Limb (tissue), 2 donors: Measurements from ENCODE around the gene ACTR3C.
A peak's percentile ranks its signal among the peaks of the same experiment; 100 is the strongest.
"Not testable (repeated sequence)": the region's sequence is repeated elsewhere in the genome, so short reads cannot be mapped to it uniquely, and the experiment has no call there.

Experiments
- DNase-seq, 2 donors: peaks; one replicate each; pipeline ENCODE4 v3.0.0-alpha.2; 2016; ENCODE audit errors: extremely low spot score in 2 of 2

Gene ACTR3C

GRCh38 chr7:150283608-150284007, 39.7 kb downstream of the ACTR3C start:
- not testable (repeated sequence) for DNase-seq

DNA sequence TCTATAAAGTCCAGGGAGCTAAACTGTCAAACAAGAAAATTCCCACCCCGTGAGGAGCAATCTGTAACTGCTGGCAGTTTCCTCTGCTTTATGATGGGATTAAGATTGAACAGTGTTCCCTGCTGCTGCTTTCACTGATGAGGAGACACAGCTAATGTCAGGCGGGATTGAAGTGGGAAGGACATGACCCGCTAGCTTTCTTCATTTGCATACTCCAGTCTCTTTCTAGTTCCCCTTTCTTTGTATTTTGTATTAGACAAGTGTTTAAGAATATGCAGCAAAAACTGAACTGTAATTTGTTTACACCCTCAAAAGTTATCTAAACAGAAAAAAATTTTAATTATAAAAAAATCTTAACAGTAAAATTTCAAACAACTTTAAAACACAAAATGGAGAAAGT, 40.2 kb downstream of the ACTR3C start:
- DNase-seq, result not testable (repeated sequence)

DNA sequence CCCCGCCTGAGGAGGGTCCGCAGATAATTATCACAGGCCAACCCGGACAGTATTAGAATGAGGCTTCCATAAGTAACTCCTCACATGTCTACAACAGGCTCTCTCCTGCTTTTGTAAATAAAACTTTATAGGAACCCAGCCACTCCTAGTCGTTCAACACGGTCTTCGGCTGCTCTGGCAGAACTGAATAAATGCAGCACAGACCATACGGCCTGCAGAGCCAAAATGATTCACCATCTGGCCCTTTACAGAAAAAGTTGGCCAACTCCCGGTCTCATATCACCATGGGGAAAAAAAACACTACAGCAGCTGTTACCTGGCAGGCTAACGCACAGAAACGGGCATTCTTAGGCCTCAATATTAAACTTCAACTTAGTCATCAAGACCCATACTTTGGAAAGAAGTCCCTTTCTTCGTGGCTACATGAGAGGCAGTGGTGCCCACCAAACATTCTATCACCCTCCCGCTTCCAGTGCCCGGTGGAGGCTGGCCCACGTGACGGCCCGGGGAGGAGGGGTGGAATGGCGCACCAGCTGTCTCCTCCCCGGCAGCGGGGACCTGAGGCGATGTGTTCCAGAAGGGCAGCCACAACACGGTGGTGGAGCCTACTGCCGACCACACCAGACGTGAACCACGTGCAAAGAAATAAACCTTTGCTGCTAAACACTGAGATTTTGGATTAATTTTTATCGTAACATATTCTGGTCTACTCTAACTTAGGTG, 41.5 kb downstream of the ACTR3C start:
- not testable (repeated sequence) for DNase-seq

- not testable (repeated sequence) for DNase-seq
Measured at GRCh38 chr7:150278383-150278782, 45.0 kb downstream of the ACTR3C start.

- DNase-seq, result peak in 1 of 2 donors; percentile 21
Measured at GRCh38 chr7:150276132-150276695, 47.1 kb downstream of the ACTR3C start.

DNA sequence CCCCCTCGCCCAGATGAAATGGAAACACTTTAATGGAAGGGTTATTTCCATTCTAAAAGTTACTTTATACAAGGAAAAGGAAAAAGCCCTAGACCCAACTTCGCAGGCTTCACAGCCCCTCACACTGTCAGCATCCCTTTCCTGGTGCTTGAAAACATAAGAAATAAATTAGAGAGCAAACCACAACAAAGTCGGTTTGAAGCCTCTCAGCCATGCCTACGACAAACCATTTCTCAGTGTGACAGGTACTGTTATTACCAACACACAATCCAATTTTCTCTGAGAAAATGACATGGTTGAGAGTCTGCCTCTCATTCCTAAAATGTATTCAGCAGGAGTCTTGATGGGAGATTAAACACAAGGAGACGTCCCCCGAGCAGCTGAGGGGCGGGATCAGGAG, 51.4 kb downstream of the ACTR3C start:
- DNase-seq, result not testable (repeated sequence)

DNA sequence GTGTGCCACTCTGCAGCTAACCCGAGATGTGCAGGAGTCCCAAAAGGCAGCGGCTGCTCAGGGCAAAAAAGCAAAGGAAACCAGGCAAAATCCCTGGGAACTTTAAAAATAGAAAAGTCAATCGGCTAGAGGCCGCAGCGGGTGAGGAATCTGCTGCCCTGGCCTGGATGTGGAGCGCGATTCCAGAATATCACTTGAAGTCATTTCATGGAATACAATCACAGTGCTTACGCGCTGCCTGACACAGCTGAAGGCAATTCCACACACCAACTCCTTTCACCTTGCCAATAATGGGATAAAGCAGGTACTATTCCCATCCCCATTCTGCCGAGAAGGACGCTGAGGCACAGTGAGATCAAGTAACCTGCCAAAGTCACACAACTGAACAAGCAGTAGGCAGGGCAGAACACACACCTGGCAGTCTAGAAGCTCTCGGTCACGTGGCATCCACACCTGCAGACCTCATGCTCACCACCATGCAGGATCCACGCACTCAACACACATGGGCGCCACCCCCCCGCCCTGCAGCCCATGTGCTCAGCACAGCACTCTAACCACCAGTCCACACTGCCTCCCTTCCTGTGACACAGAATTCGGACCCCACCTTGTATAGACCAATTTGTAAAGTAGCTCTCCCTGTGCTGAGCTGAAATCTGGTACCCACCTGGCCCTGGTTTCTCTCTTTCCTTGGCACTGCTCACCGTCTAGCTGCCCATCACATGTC, 53.1 kb downstream of the ACTR3C start:
- DNase-seq, result not testable (repeated sequence)

DNA sequence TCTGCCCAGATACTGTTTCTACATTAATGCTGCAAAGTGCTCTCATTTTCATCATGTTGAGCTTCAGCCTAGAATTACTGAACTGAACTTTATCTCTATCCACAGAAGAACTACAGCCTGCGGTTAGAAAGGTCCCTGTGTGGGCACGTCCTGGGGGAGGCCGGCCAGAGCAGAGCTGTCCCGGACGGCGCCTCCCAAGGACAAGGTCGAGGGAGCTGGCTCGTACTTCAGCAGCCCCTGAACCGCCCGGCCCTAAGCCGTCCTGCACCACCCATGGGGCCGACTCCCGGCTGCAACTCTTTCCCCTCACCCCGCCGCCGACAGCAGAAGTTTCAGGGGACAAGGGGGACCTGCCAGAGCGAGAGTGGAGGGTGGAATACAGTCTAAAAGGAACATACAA, 54.5 kb downstream of the ACTR3C start:
- not testable (repeated sequence) for DNase-seq

DNA sequence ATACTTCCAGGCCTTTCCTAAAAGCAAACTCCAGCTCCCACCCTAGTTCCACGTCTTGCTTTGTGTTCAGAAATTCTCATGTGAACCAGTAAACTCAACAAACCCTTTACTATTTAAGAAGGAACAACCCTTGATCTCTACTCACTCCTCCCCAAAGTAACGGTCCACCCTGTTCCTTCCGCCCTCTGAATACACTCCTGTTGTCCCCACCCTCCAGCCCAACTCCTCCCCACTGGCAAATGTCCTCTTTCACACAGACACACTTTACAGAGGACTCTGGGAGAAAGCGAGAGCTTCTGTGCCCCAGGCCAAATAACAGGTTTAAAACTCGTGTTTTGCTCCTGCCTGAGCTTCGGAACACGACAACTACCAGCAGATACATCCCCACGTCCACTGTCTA, 55.1 kb downstream of the ACTR3C start:
- DNase-seq, result not testable (repeated sequence)

- not testable (repeated sequence) for DNase-seq
Measured at GRCh38 chr7:150266953-150267665, 56.2 kb downstream of the ACTR3C start.

- not testable (repeated sequence) for DNase-seq
Measured at GRCh38 chr7:150262656-150263055, 60.7 kb downstream of the ACTR3C start.

DNA sequence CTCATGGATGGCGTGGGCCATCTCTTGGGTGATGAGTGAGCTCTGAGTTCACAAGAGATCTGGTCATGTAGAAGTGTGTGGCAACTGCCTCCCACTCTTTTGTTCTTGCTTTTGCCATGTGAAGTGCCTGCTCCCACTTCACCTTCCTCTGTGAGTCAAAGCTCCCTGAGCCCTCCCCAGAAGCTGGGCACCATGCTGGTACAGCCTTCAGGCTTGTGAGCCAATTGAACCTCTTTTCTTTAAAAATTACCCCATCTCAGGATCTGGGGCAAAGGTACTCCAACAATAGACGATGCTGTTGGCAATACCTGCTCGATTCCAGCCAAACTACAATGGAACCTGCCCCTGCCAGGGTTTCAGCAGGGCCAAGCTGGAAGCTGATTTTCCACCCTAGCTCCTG, 75.6 kb downstream of the ACTR3C start:
- DNase-seq, result not testable (repeated sequence)

DNA sequence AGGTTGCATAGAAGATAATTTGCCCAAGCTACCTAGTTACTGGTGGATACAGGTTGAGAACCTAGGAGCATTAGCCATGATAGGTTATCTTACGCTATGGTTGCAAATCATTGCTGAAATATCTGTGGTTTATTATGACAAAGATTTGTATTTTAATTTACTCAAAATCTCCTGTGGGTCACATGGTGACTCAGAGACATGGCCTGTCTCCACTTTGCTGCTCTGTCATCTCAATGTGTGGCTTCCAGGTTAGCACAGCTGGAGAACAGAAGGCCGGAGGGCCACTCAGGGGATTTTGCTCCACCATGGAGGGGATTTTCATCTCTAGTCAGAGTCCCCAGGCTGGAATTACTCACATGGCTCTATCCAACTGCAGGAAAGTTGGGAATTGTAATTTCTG, 78.1 kb downstream of the ACTR3C start:
- not testable (repeated sequence) for DNase-seq

DNA sequence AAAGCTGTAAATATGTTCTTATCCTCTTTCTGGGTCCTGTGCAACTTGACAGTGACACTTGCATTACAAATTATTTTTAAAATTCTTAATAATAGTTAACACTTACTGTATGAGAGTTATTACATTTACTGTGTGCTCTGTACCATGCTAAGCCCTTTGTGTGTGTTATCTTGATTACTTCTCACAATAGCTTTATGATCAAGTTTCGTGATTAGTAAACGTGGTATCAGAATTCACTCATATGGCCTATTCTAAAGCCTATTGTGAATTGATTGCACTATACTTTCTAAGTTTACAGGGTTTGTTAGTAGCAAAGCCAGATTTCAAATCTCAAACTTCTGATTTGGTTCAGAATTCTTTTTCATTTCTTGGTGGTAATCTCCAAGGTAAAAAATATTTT, 80.4 kb downstream of the ACTR3C start:
- not testable (repeated sequence) for DNase-seq

DNA sequence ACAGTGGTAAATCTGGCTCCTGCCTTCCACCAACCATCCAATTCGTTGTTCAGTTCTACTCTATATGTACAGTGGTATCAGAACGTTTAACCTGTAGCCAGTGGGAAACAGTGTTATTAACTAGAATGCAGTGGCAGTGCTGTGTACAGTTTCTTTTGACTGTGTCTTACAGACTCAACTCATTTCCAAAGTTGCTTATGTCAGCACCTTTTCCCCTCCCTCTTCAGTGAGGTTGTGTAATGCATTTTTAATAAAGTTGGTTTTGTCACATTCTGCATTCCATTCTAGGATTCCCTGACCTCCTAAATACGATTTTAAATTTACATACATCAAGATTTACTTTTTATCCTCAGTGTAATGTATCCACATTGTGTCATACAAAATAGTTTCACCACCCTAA, 97.9 kb downstream of the ACTR3C start:
- DNase-seq, result not testable (repeated sequence)

DNA sequence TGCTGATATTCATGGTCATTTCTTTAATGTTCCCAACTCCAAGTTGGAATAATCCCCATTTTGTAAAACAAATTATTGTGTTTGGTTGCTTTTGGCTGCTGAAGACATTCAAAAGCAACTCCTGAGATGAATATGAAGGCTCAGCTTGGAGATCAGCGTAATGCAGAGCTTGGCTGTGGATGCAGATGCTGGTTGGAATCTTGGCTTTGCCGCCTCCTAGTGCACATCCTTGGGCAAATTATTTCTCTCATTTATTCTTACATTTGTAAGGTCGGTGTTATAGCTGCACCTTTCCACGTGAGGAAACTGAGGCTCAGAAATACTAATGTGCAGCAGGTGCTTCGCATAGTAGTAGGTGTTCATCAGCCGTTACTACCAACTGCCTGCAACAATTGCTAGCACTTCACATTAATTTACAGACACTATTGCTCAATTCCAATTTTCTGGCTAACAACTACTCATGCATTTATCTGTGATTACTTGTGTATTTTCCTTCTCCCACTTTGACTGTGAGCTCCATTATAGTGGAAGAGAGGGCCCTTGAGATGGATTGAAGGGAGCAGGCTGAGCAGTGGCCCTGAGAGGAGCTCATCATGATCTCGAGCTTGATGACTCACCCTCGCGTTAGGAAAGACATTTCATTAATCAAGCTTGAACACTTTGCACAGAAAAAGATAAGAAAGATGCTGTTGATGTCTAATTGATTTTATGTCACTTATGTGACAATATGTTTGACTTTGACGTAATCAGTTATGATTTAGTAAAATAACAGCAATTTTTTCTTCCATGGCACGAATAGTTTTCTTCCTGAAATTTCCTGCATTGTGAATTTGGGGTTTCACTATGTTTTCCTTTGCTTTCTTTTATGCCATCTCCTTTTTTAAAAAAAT, 101.0 kb downstream of the ACTR3C start:
- DNase-seq, result peak in 1 of 2 donors; percentile 26

DNA sequence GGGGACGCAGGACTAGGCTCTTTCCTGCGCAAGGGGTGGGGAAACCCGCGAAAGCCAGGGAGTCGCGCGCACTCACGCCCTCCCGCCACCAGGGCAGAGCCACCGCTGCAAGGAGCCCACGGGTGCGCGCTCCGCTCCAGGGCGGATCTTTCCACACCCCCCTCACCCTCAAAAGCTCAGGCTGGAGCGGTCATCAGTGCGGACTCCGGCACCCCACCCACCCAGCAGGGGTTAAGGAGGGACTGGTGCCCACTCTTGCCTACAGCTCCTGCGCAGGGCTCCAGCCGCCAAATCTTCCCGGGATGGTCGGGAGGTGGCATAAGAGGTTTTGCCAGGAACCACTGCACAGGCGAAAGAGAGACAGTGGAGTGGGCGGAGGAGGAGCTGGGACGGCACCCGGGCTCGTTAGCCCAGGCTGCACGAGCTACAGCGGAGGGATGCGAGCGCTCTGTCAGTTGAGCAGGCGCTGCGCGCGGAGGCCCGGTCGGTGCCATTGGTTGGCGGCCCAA, 102.6 kb downstream of the ACTR3C start:
- DNase-seq, result peak in 1 of 2 donors; percentile 46

- DNase-seq, result peak in 1 of 2 donors; percentile 31
Measured at GRCh38 chr7:150219941-150220658, 103.2 kb downstream of the ACTR3C start.

DNA sequence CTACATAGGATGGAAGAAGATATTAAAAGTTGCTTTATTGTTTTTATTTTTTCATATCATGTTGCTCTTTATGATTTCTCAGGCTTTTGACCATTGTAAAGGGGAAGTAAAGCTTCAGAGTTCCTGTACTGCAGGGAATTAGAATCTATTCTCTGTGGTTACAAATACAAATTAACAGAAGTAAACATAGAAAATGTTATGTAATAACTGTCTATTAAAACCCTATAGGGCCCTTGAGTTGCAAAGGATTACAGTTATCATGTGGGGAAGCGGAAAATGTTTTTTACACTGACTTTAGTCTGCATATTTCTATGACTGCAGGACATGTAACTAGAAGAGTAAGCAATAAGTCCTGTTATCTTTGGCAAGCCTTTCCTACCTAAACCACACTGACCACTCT, 116.5 kb downstream of the ACTR3C start:
- not testable (repeated sequence) for DNase-seq

DNA sequence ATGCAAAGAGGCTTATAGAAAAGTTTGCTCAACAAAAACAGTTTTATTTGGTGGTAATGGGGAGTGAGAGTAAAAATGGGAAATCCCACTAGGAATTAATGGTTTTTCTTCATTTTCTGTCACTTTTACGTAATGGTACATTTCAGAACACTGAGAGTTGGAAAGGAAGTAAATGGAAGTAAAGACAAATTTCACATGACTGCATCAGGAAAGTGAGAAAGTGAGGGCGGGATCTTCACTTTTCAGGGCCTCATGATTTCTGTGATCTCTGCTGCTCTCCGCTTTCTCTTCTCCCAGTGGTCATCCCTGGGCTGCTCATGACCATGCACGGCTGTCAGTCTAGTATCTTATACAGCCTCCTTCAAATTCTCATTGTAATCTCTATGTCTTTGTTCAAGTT, 117.5 kb downstream of the ACTR3C start:
- not testable (repeated sequence) for DNase-seq
